ENCODE results near the gene UBAP2. TPM values are rescaled to one million over a fixed set of nuclear protein-coding genes. Genes with fewer than 3 reads are reported as not detected.

Gene UBAP2
- total RNA-seq, 4 donors from 2014 or later, result 27.2 to 52.5 (median 32.9) TPM

DNA sequence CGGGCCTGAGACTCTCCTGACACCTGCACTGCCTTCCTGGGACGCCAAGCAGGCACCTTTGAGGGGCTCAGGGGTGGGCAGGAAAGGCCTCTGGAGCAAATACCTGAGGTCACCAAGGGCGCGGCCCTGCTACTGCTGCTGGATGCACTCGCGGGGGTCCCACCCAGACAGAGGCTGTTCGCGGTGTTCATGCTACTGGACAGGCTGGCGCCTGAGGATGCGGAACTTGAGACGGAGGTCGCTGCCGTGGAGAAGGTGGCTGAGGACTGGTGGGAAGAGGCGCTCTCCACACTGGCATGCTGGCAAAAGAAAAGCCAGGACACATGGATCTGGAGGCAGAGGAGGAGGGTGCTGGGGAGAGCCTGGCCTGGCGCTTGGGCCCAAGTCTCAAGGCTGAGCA lies 121.0 kb downstream of the UBAP2 start:
- Histone ChIP-seq H3K36me3 (peaks cover 95% of the 10 kb centered on the region), H3K9me3 (no peaks in the 10 kb centered on the region), H3K4me3 (no peak overlapping the region), H3K27ac (no peak overlapping the region), H3K27me3 (no peaks in the 10 kb centered on the region), H3K4me1 (peaks cover 2% of the 10 kb centered on the region)
- WGBS, result 96% methylated on average over 13 of the region's 15 CpGs
- no peak for TF ChIP-seq EP300 (IDR thresholded peaks at IDR 0.05)
- TF ChIP-seq POLR2AphosphoS5 (IDR thresholded peaks at IDR 0.05), result no peak
- TF ChIP-seq CTCF (IDR thresholded peaks at IDR 0.05), result no peak
- no peak for TF ChIP-seq POLR2A (IDR thresholded peaks at IDR 0.05)
- no peak for DNase-seq (ENCODE audit: low spot score in 2 of 2)

DNA sequence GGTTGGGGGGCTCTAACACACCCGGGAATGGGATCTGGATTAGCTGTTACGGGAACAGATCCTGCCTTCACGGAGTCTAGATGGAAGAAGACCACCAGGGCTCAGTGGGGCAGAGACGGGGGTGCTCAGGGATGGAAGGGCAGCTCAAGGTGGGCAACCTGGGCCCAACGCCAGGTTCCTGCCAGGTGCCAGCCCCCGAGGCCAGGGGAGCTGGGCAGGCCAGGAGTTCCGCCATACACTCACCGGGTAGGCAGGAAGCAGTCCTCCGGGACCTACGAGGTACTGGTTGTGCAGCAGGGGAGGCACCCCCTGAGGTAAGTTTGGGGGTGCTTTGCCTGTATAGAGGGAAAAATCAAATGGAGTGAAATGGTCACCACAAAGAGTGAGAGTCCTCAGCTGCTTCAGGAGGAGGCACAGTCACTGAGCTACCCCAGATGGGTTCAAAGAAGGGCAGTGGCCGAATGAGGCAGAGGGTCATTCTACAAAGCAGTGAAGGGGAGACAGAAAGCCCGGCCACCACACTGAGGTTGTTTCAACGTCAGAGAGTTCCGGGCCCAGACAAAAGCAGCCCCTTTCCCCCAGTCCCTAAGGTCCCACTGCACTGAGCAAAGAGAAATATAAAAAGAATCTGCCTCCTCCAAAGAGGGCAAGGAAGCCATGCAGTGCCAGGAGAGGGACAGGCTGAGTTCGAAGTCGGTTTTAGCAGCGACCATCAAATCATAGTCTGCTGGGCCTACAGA lies 121.8 kb downstream of the UBAP2 start:
- Histone ChIP-seq H3K27me3 (no peaks in the 10 kb centered on the region), H3K4me1 (peaks cover 2% of the 10 kb centered on the region), H3K9me3 (no peaks in the 10 kb centered on the region), H3K4me3 (no peak overlapping the region), H3K27ac (no peak overlapping the region), H3K36me3 (peaks cover 95% of the 10 kb centered on the region)
- 92% methylated on average over 17 of the region's 17 CpGs for WGBS
- no peak for DNase-seq (ENCODE audit: low spot score in 2 of 2)
- TF ChIP-seq POLR2A (IDR thresholded peaks at IDR 0.05) (no peak), CTCF (IDR thresholded peaks at IDR 0.05) (no peak), EP300 (IDR thresholded peaks at IDR 0.05) (no peak), POLR2AphosphoS5 (IDR thresholded peaks at IDR 0.05) (no peak)

- DNase-seq (ENCODE audit: low spot score in 2 of 2), result no peak
- Histone ChIP-seq H3K4me1 (peaks cover 2% of the 10 kb centered on the region), H3K4me3 (no peak overlapping the region), H3K9me3 (no peaks in the 10 kb centered on the region), H3K36me3 (peaks cover 92% of the 10 kb centered on the region), H3K27ac (no peak overlapping the region), H3K27me3 (no peaks in the 10 kb centered on the region)
- peak; percentile 6 to 48 for TF ChIP-seq CTCF (IDR thresholded peaks at IDR 0.05)
- no peak for TF ChIP-seq EP300 (IDR thresholded peaks at IDR 0.05)
- 61% methylated on average over 16 of the region's 17 CpGs for WGBS
Measured at GRCh38 chr9:33924978-33925797, 123.5 kb downstream of the UBAP2 start.

DNA sequence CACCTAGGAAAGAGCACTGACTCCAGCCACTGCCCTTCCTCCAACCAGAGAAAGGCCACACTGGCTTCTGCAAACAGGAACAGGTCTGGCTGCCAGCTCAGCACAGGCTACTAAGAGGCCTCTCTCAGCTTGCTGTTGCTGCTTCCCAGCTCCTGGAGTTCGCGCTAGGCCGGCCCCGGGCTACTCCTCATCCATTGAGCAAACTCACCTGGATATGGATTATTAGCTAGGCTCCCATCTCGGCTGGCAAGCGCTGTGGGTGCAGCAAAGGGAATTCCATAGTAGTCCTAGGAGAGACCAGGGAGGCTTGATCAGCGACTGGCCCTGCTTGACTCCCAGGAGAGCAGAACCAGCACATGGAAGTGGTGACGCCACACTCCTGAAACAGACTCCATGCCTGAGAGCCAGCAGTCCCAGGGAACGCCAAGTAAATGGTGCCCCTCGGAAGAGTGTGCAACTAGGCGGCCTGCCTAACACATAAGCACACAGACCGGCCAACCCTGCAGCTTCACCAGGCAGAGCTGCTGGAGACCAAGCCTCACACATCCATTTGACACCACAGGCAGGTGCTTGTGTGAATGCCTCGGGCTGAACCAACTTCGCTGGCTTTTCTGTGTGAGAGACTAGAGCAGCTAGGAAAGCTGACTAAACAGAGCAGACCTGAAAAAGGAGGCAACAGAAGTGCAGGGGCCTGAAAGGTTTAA lies 124.5 kb downstream of the UBAP2 start:
- no peaks in the 10 kb centered on the region for H3K9me3 ChIP-seq
- peaks cover 94% of the 10 kb centered on the region for H3K36me3 ChIP-seq
- no peak overlapping the region for H3K4me3 ChIP-seq
- no peak for TF ChIP-seq CTCF (IDR thresholded peaks at IDR 0.05)
- no peak for TF ChIP-seq POLR2AphosphoS5 (IDR thresholded peaks at IDR 0.05)
- 89% methylated on average over 7 of the region's 14 CpGs for WGBS
- no peak overlapping the region for H3K27ac ChIP-seq
- DNase-seq (ENCODE audit: low spot score in 2 of 2), result no peak
- H3K4me1 ChIP-seq, result peaks cover 2% of the 10 kb centered on the region
- H3K27me3 ChIP-seq, result no peaks in the 10 kb centered on the region

- Histone ChIP-seq H3K4me1 (peaks cover 2% of the 10 kb centered on the region), H3K9me3 (no peaks in the 10 kb centered on the region), H3K27ac (no peak overlapping the region), H3K36me3 (peaks cover 94% of the 10 kb centered on the region), H3K4me3 (no peak overlapping the region), H3K27me3 (no peaks in the 10 kb centered on the region)
- no peak for DNase-seq (ENCODE audit: low spot score in 2 of 2)
- no peak for TF ChIP-seq POLR2AphosphoS5 (IDR thresholded peaks at IDR 0.05)
- TF ChIP-seq EP300 (IDR thresholded peaks at IDR 0.05), result no peak
- 92% methylated on average over 4 of the region's 4 CpGs for WGBS
Measured at GRCh38 chr9:33923079-33923478, 125.6 kb downstream of the UBAP2 start.

All from suprapubic skin (tissue), 4 donors.